ACHN (cell line): ENCODE measurements around the gene DNAJC6.
"Not testable (repeated sequence)": the region's sequence is repeated elsewhere in the genome, so short reads cannot be mapped to it uniquely, and the experiment has no call there.

ENCODE experiments used
- DNase-seq: peaks from one replicate; pipeline ENCODE4 v3.0.0-alpha.2; 2015
- in situ Hi-C: cut with HindIII; loops from 2 replicates; pipeline ENCODE4 v1.10.0; 2017; ENCODE audit warnings: low sequenced_read_pairs, low pct_ligation_motif_present, low pct_unique_long_range_greater_than_20kb

Gene DNAJC6

DNA sequence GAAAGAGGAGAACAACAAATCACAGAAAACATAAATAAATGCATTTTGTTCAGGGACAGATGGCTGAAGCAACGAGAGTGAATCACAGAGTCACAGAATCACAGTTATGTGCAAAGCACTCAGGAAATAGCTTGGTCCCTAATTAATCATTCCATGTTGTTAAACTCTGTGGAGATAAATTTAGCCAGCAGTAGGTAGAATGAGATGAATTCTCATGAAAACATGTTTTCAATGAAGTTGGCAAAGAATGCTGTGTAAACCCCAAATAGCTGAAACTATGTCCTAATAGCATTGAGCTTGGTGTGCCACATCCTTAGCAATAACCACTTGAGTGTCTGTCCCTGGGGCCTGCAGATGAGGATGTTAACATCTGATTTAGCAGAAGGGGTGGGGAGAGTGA is 131.6 kb downstream of the DNAJC6 start:
- no peak for DNase-seq
- in situ Hi-C loops: no loop called here

DNA sequence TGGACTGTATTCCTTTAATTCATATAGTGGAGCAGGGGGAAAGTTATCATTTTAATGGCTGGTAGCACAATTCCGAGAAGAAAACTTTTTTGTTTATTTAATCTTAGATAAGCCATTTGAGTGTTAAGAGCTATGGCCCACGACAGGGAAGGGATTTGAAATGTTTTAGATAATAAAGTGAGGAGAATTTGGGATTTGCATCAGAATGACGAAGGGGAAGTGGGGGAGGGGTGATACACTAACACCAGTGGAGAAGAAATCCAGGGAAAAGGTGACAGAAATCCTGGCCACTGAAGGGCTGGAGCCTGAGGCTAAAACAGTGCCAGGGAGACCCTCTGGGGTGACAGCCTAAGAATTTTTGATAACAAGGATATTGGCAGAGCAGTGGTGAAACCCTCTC is 132.1 kb downstream of the DNAJC6 start:
- no peak for DNase-seq
- in situ Hi-C loops: no loop called here

DNA sequence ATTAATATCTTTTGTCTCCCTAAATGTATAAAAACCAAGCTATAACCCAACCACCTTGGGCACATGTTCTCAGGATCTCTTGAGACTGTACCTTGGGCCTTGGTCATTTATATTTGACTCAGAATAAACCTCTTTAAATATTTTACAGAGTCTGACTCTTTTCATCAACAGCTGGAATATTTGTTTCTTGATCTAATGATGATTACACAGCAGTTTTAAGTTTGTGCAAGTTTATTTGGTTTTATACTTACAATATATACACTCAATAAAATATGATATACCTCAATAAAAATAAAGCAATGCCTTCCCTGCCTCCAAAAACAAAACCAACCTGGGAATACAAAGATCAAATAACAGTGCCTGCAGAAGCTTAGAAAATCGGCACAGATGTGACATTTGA is 133.1 kb downstream of the DNAJC6 start:
- in situ Hi-C loops: no loop called here
- no peak for DNase-seq

DNA sequence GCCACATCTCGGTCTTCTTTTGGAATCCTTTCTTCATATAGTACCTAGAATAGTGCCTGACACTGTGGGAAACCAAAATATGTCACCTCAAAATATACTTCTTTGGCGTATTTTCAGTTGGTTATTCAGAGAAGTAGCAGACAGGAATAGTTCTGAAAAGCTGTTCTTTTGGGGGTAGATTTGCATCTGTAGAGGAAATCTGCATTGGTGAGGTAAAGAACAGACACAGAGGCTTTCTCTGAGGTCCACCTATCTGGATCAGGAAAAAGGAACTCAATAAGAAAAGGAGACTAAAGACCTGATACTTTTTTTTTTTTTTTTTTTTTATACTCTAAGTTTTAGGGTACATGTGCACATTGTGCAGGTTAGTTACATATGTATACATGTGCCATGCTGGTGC is 134.3 kb downstream of the DNAJC6 start:
- DNase-seq: no peak
- in situ Hi-C loops: no loop called here

DNA sequence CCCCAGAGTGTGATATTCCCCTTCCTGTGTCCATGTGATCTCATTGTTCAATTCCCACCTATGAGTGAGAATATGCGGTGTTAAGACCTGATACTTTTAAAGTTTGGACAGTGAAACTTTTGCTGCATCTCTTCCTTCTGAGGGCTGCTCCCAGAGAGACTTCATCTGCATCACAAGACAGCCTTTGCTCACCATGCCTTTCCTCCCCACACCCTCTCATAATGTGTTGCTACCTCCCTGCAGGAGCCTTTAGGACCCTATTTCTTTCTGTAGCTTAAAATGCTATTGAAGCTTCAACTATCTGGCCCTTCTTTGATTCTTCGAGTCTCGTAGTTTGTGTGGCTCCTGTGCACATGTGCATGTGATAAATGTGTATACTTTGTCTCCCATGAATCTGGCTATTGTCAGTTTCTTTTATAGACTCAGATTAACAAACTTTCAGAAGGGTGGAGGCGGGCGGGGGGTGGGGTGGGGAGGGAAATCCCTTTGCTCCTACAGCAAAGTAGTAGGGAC is 134.8 kb downstream of the DNAJC6 start:
- no peak for DNase-seq
- in situ Hi-C loops: no loop called here

DNA sequence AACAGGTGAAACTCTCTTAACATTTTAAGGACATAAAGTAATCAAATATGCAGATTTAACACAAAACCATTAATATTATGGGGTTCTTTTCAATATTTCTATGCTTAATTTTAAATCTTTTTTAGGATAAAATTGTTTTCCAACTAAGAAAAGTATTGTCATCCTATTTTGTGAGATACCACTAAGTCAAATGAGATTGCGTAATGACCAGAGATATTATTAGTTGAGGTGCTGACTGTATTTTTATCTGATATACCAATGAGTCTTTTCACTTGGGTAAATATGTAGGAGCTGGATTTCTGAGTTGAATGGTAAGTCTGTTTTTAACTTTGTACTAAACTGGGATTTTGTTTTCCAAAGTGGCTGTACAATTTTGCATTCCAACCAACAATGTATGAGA is 136.5 kb downstream of the DNAJC6 start:
- in situ Hi-C loops: no loop called here
- DNase-seq: no peak

DNA sequence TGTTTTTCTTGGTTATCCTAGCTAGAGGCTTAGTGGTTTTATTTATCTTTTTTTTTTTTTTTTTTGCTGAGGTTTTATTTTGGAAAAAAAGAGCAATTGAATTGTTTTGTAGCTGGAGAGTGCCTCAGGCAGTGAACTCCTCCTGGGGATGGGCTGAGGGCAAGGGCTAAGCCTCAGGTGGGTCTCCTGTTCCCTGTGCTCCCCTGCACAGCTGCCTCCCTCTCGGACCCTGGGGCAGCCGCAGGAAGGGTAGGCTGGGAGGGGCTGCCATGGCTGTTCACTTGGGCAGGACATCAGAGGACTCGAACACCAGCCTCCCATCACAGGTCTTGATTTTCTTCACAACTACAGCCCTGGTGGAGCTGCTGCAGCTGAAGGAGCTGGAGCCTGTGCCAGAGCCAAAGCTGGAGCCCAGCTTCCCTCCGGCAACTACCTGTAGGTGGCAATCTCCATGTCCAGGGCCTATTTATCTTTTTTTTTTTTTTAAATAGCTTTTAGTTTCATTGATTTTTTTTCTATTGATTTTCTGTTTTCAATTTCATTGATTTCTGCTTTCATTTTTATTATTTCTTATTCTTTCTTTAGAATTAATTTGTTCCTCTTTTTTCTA is 140.0 kb downstream of the DNAJC6 start:
- in situ Hi-C loops: no loop called here

DNA sequence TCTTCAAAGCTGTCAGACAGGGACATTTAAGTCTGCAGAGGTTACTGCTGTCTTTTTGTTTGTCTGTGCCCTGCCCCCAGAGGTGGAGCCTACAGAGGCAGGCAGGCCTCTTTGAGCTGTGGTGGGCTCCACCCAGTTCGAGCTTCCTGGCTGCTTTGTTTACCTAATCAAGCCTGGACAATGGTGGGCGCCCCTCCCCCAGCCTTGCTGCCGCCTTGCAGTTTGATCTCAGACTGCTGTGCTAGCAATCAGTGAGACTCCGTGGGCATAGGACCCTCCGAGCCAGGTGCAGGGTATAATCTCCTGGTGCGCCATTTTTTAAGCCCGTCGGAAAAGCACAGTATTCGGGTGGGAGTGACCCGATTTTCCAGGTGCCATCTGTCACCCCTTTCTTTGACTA is 146.3 kb downstream of the DNAJC6 start:
- in situ Hi-C loops, DNase-seq: not testable (repeated sequence)

More for the DNA sequence above, 140.0 kb downstream of the DNAJC6 start:
- DNase-seq: no peak

DNA sequence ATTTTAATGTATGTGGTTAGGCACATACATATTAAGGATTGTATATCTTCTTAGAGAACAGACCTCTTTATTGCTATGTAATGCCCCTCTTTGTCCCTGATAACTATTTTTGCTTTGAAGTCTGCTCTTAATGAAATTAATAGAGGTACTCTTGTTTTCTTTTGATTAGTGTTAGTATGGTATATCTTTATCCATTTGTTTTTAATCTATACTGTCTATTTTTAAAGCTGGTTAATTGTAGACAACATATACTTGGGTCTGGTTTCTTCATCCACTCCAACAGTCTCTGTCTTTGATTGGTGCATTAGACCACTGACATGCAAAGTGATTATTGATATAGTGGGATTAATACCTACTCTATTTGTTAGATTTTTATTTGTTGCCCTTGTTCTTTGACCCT is 147.1 kb downstream of the DNAJC6 start:
- in situ Hi-C loops: no loop called here
- DNase-seq: no peak

DNA sequence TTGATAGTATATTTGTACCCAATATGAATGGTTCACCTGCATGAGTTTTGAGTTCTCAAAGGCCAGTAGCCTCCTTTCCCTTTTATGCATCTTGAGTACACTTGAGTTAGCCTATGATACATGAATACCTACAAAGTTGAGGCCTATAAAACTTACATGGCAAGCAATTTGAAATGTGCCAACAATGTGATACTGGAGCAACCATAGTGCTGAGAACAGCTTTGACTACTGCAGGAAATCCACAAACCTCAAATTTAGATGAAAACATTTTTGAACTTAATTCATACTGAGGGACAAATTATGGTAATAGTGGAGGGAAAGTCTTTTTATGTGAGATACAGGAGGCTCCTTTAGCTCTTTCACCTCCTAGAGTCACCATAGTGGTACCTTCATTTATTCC is 148.5 kb downstream of the DNAJC6 start:
- in situ Hi-C loops: no loop called here
- DNase-seq: no peak

DNA sequence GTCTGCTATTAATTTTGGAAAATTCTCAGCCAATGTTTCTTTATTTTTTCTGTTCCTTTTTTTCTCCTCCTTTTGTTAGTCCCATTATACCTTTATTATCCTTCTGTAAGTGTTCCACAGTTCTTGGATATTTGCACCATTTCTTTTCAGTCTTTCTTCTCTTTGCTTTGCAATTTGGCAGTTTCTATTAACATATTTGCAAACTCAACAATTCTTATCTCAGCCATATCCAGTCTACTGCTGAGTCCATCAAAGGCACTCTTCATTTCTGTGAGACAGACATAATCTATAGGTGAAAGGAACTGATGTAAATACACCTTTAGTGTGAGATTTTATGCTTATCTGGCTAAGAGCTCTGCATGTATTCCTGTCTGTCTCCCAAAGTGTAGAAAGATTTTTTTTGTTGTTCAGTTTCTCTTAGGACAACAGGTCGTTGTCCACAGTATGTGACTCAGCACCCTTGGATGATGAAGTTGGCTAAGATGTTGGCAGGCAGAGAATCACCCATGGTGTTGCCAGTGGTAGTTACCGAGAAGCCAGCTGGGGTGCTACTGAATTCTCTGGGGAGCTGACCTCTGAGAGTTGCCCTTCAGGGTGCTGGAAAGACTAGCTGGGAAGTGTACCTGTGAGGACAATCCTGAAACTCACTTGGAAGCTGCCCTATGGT is 149.5 kb downstream of the DNAJC6 start:
- in situ Hi-C loops: no loop called here
- no peak for DNase-seq

DNA sequence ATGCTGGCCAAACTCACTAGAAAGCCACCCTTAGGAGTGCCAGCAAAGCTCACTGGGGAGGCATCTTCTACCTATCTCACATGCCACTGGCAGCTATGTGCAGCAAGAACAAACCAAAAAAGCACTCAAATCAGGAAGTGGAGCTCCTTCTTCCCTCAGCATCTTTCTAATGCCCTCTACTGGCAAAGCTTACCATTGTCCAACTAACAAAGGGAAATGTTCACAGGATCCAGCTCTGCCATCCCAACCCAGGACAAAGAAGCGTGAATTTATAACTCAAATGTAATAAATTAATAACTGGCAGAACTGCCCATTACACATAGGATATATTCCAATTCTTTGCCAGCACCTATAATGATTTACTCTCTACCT is 150.0 kb downstream of the DNAJC6 start:
- DNase-seq: peak; percentile 54
- in situ Hi-C loops: no loop called here
